ENCODE data around the gene EP300. TPM values are rescaled to one million over a fixed set of nuclear protein-coding genes. Genes with fewer than 3 reads are reported as not detected.

The EP300 gene
- total RNA-seq, 1 donor from 2014 or later, result 69.2 TPM

Other genes with a start within 250 kb of the EP300 start
- gene ST13, start 236.0 kb upstream of the EP300 start, total RNA-seq, result 190 and 192 TPM in 2 replicates
- gene XPNPEP3, start 235.4 kb upstream of the EP300 start, total RNA-seq, result 14.7 and 15.3 TPM in 2 replicates
- gene DNAJB7, start 230.5 kb upstream of the EP300 start, total RNA-seq, result not detected in 2 replicates
- gene RBX1, start 141.2 kb upstream of the EP300 start, total RNA-seq, result 90.9 and 94.4 TPM in 2 replicates
- gene L3MBTL2, start 112.7 kb downstream of the EP300 start, total RNA-seq, result 51.9 and 56.6 TPM in 2 replicates
- gene CHADL, start 148.3 kb downstream of the EP300 start, total RNA-seq, result 0.36 and 0.66 TPM in 2 replicates
- 197 and 199 TPM in 2 replicates for gene RANGAP1, start 193.6 kb downstream of the EP300 start, total RNA-seq
- 77.1 and 79.0 TPM in 2 replicates for gene ZC3H7B, start 208.9 kb downstream of the EP300 start, total RNA-seq

All from activated T-helper 1 cell treated with anti-CD3 and anti-CD28 coated beads, Interleukin-12 subunit alpha, Interleukin-12 subunit beta, Interleukin-2, Interleukin-4 antibody, amounts not matched to agents 30 ng/mL and 10 ng/mL and 1 ng/mL, durations not matched to agents 14 hours and 24 hours and 36 hours (primary cell).